Measurements from ENCODE around the gene RPL36. TPM values are rescaled to one million over a fixed set of nuclear protein-coding genes. Genes with fewer than 3 reads are reported as not detected.

Gene RPL36
- total RNA-seq (100 to 1,000 TPM; 255 to 475 (median 365) TPM), polyA plus RNA-seq (100 to 1,000 TPM; 851 to 981 TPM)
- long read RNA-seq, donor 1, transcript RPL36-201 (4 exons, 707 nt), result major isoform, 122 of 153 reads
- long read RNA-seq, donor 1, transcript RPL36-202 (3 exons, 556 nt), result minor isoform, 5 of 153 reads
- long read RNA-seq, donor 1, partial matches to known transcripts, result 15 of 153 reads
- long read RNA-seq, donor 1, other reads (novel, unspliced or antisense), result 10 of 153 reads
- long read RNA-seq, donor 2, transcript RPL36-201 (4 exons, 707 nt), result major isoform, 73 of 97 reads
- long read RNA-seq, donor 2, partial matches to known transcripts, result 20 of 97 reads
- long read RNA-seq, donor 2, other reads (novel, unspliced or antisense), result 0 of 97 reads
- long read RNA-seq, donor 3, transcript RPL36-201 (4 exons, 707 nt), result major isoform, 143 of 177 reads
- long read RNA-seq, donor 3, partial matches to known transcripts, result 29 of 177 reads
- long read RNA-seq, donor 3, other reads (novel, unspliced or antisense), result 2 of 177 reads

DNA sequence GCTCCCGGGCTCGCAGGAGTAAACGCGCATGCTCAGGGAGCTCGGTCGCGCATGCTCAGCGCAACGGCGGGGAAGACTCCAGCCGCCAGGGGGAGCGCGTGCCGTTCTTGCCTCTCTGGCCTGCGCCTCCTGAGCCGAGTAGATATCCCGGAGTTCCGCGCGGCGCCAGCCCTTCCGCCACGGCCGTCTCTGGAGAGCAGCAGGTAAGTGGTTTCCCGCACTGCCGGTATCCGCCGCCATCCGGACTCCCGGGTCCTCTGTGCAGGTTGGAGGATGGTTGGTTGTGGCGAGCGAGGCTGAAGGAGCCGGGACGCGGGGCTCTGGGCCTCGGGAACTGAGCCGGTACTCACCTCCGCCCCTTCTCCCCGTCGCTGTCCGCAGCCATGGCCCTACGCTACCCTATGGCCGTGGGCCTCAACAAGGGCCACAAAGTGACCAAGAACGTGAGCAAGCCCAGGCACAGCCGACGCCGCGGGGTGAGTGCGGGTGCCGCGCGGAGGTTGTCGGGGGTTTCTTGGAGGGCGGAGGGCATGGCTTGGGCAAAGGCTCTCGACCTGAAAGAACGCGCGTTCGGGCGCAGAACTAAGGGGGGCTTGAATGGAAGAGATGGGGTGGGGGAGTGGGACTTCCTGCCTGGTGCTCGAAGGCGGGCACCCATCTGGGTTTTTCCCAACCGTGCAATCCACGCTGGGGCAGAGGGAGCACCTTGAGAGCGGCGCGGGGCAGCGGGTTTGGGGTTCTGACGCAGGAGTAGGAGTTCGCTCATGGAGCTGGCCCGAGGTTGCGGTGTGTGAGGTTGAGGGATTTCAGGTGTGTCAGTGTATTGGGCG is at the start of gene RPL36:
TSS of gene RPL36 (plus strand) at position 171 of the 830 bp plus-strand sequence. CDS start at position 384, 213 bp downstream.
- intact Hi-C loops (cut with DNase I), result loop anchor here in 4 of 10 donors (1.0 to 5.0 kb wide), 4 partner anchors 30 to 212 kb away; partner anchors contain the start of genes CATSPERD (in 4 of the 4), LONP1 (in 4 of the 4), NDUFA11 (in 1 of the 4) and SAFB (in 1 of the 4)
- H3K27ac ChIP-seq, result peak within 1 kb of the TSS; percentile 67 to 95 (median 86)
- peaks cover 4 to 57% (median 28%) of the 10 kb centered on the region in 12 donors for H3K4me1 ChIP-seq
- ATAC-seq (peak; percentile 71 to 84 (median 78)), DNase-seq (peak; percentile 97 to 99 (median 98))
- peak within 1 kb of the TSS; percentile 48 to 91 (median 77) for H3K4me3 ChIP-seq
- WGBS, 4 donors, result 1 to 3% (median 1%) methylated on average over 34 to 73 of the region's 73 CpGs
- H3K9me3 ChIP-seq, result no peaks in the 10 kb centered on the region
- H3K36me3 ChIP-seq, result peaks cover 0 to 40% (median 37%) of the 10 kb centered on the region in 9 donors
- TF ChIP-seq POLR2A (IDR thresholded peaks at IDR 0.05), result peak in 1 of 2 donors; percentile 84
- TF ChIP-seq, protein P1, sequence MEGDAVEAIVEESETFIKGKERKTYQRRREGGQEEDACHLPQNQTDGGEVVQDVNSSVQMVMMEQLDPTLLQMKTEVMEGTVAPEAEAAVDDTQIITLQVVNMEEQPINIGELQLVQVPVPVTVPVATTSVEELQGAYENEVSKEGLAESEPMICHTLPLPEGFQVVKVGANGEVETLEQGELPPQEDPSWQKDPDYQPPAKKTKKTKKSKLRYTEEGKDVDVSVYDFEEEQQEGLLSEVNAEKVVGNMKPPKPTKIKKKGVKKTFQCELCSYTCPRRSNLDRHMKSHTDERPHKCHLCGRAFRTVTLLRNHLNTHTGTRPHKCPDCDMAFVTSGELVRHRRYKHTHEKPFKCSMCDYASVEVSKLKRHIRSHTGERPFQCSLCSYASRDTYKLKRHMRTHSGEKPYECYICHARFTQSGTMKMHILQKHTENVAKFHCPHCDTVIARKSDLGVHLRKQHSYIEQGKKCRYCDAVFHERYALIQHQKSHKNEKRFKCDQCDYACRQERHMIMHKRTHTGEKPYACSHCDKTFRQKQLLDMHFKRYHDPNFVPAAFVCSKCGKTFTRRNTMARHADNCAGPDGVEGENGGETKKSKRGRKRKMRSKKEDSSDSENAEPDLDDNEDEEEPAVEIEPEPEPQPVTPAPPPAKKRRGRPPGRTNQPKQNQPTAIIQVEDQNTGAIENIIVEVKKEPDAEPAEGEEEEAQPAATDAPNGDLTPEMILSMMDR (IDR thresholded peaks at IDR 0.05), result peak; percentile 94 to 100 (median 98)
- no peaks in the 10 kb centered on the region for H3K27me3 ChIP-seq

DNA sequence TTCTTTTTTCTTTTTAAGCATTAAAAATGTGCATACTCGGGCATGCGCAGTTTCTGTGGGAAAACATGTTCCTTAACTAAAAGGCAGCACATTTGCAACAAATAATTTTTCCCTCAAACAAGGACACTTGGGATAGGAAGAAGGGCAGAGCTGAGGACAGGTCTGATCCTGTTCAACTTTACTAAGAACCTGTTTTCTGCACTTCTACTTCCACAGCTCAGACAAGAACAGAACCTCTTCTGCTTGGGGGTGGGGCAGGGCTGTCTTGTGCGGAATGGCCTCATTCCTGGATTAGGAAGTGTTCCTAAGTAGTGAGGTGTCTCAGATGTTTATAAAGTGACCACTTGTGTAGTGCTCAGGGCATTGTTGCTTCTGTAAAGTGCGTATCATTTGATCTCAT is 48.9 kb upstream of the RPL36 start:
- H3K9me3 ChIP-seq, result no peaks in the 10 kb centered on the region
- no peak overlapping the region for H3K27ac ChIP-seq
- peak overlapping the region in 1 of 12 donors; percentile 2 for H3K4me3 ChIP-seq
- ATAC-seq (no peak), DNase-seq (no peak)
- TF ChIP-seq POLR2A (IDR thresholded peaks at IDR 0.05), result no peak
- TF ChIP-seq, protein P1 (IDR thresholded peaks at IDR 0.05), result no peak
- WGBS, 4 donors, result 85 to 98% (median 90%) methylated on average over 4 of the region's 4 CpGs
- H3K27me3 ChIP-seq, result no peaks in the 10 kb centered on the region
- peaks cover 2 to 84% (median 49%) of the 10 kb centered on the region in 9 donors for H3K36me3 ChIP-seq
- peaks cover 0 to 12% (median 4%) of the 10 kb centered on the region in 12 donors for H3K4me1 ChIP-seq
- intact Hi-C loops (cut with DNase I), result no loop called here

DNA sequence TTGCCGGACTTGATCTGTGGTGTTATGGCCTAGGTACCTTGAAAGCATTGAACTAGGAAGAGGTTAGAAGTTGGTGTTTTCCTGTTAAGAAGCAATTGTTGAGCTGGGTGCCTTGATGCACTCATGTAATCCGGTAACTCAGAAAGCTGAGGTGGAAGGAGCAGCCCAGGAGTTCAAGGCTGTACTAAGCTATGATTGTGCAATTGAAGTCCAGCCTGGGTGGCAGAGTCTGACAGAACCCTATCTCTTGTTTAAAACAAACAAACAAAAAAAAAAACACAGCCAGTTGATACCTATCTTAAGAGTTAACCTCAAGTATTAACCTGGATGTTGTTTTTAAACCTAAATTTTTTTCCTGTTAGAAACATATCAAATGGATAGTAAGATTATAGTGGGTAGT is 47.9 kb upstream of the RPL36 start:
- Histone ChIP-seq H3K36me3 (peaks cover 0 to 88% (median 59%) of the 10 kb centered on the region in 9 donors), H3K9me3 (no peaks in the 10 kb centered on the region), H3K27ac (no peak overlapping the region), H3K4me1 (peaks cover 0 to 9% (median 3%) of the 10 kb centered on the region in 12 donors), H3K4me3 (no peak overlapping the region), H3K27me3 (no peaks in the 10 kb centered on the region)
- TF ChIP-seq POLR2A (IDR thresholded peaks at IDR 0.05), result no peak
- DNase-seq, result no peak
- ATAC-seq, result no peak
- intact Hi-C loops (cut with DNase I), result no loop called here
- 92 to 100% (median 94%) methylated on average over 2 of the region's 2 CpGs for WGBS, 4 donors

DNA sequence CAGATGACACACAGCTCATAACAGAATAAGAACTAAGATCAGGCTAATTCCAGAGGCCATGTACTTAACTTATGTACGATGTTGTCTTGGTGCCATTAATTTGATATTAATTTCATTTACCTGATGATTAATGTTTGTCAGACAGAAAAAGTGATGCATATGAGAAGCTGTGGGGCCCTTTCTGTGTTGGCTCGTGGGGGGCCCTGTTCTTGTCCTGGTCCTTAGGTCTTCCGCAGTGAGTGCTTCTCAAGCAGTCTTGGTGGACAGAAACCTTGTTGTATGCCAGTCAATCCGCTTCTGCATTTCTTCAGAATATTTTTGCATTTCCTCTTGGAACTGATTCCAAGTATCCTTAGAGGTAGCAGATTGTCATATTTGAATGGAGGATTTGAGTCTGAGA is 47.0 kb upstream of the RPL36 start:
- 81 to 89% (median 87%) methylated on average over 4 of the region's 4 CpGs for WGBS, 4 donors
- ATAC-seq (no peak), DNase-seq (no peak)
- Histone ChIP-seq H3K36me3 (peaks cover 0 to 92% (median 68%) of the 10 kb centered on the region in 9 donors), H3K4me1 (peaks cover 0 to 3% (median 0%) of the 10 kb centered on the region in 12 donors), H3K4me3 (no peak overlapping the region), H3K27me3 (no peaks in the 10 kb centered on the region), H3K27ac (no peak overlapping the region), H3K9me3 (no peaks in the 10 kb centered on the region)
- intact Hi-C loops (cut with DNase I), result no loop called here
- TF ChIP-seq, protein P1 (IDR thresholded peaks at IDR 0.05), result no peak
- no peak for TF ChIP-seq POLR2A (IDR thresholded peaks at IDR 0.05)

All from heart left ventricle (tissue), 16 donors.